Vagina (tissue), 2 donors: ENCODE measurements around the gene CTDSP2.

Source experiments
- POLR2A ChIP-seq, 2 donors: fragments of 450-650 bp; IDR thresholded peaks; one replicate each; pipeline ENCODE4 v1.6.1; 2017; ENCODE audit warnings: antibody characterized with exemption in 2 of 2, mild to moderate bottlenecking in 2 of 2, moderate library complexity in 2 of 2
- TF ChIP-seq, protein P1 (sequence below), 3 experiments: fragments of 450-650 bp in 2 of 3; fragments of 200-600 bp in 1 of 3; sonication (generic) in 1 of 3; IDR thresholded peaks; one replicate each; pipeline ENCODE4 v1.5.1; 2017 to 2019; ENCODE audit warnings: antibody characterized with exemption in 3 of 3, mild to moderate bottlenecking in 2 of 3, moderate library complexity in 2 of 3

DNA sequence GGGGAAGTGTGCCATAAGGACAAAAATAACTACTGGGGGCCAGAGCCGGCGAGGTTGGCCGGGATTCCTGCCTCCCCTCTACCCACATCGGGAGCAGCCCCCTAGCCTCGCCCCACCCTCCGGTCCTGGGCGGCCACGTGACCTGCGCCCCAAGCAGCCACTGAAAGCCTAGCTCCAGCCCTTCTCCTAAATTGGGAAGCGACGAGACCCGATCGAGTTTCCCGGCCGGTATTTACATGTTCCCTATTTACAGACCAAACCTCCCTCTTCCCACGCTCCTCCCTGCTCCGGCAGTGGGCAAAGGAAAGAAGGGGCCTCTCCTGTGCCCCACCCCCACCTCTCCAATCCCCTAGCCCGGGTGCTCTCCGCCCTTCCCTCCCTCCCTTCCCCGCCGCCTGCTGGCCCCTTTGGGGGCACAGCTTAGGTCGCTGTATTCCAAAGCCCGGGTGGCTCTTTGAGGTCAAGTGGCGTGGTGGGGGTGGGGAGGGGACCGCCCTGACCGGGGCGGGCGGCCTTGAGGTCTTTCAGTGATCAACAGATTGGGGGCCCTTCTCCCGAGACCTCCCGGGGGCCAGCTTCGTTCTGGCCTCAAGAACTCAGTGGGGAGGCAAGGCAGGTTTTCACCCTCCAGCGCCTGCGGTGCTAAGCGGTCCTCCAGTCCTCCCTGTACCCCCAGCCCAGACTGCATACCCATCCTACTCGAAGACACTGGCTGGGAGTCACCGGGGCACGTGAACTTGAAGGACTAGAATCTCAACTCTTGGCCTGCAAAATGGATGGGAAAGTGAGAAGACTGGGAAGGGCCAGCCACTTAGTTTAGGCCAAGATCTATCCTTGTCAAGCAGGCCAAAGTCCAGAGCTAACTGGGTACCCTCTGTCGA is 6.3 kb upstream of the CTDSP2 start:
- TF ChIP-seq POLR2A (IDR thresholded peaks at IDR 0.05) = no peak
- TF ChIP-seq, protein P1, sequence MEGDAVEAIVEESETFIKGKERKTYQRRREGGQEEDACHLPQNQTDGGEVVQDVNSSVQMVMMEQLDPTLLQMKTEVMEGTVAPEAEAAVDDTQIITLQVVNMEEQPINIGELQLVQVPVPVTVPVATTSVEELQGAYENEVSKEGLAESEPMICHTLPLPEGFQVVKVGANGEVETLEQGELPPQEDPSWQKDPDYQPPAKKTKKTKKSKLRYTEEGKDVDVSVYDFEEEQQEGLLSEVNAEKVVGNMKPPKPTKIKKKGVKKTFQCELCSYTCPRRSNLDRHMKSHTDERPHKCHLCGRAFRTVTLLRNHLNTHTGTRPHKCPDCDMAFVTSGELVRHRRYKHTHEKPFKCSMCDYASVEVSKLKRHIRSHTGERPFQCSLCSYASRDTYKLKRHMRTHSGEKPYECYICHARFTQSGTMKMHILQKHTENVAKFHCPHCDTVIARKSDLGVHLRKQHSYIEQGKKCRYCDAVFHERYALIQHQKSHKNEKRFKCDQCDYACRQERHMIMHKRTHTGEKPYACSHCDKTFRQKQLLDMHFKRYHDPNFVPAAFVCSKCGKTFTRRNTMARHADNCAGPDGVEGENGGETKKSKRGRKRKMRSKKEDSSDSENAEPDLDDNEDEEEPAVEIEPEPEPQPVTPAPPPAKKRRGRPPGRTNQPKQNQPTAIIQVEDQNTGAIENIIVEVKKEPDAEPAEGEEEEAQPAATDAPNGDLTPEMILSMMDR (IDR thresholded peaks at IDR 0.05) = no peak
